ENCODE measurements around the gene EDDM3A.
"Not testable (repeated sequence)": the region's sequence is repeated elsewhere in the genome, so short reads cannot be mapped to it uniquely, and the experiment has no call there.

The EDDM3A gene

DNA sequence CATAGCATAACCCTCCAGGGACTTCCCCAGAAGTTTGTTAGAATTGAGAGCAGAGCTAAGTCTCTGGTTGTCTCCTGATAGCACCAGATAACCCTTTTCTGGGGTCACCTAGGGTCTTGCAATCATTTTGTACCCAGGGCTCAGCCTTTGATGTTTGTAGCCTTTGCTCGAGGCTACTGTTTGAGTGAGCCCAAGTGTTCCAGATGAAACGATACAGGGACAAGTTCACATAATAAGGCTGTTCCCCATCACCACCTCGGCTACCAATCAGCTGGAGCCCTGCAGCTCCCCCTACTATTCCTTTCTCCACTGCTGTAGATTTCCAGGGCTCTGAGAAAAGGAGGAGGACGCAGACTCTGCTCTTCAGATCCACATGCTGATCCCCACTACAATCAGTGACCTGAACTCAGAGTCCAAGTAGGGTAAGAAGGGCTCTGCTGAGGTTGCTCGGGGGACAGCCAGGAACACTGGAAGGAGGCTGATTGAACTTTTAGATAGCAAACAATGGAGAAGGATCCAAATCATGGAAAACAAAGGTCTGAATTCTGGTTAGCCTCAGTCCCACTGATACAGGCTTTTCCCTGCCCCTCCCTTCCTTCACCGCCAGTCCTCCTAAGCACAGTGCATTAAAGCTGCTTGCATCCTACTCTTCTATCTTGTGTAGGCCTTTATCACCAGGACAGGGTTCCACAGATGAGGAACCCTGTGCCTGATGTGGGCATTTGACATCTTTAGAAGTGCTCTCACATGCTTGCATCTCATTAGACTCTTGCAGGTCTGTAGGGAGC is at the start of gene EDDM3A:
EDDM3A (plus strand) TSS at position 317 of the 788 bp plus-strand sequence. CDS start 1,694 bp downstream, outside the sequence.
- no peak for DNase-seq

GRCh38 chr14:20696764-20697163 is 48.9 kb upstream of the EDDM3A start:
- no peak for DNase-seq

DNA sequence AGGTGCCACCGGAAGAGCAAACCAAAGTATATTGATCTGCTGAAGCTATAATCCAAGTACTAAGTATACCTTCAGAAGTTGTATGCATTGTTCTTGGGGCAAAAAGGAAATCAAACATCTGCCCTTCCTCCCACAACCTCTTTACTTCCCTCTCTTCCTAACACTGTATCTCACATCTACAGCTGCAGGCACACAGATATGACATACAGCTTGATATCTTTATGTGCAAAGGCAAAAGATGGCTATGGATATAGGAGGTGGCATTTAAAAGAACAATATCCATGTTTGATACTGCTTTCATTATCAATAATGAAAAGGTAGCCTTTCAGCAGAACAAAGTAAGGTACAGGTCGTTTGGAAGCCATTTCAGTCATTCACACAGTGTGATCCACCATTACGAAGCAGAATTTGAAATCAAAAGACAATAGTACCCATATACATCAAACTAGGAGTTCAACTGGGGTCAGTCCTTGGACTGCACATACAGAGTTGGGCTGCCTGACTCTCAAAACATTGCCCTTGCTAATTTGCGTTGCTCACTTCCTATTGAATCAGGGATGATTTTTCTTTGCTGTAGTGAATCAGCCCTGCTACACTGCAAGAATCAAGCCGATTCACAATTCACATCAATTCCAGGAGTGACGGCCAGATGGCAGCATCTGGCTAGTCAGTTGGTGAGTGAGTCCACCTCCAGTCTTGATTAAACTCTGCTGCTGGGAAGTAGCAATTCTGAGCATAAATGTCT is 48.2 kb upstream of the EDDM3A start:
- no peak for DNase-seq

- DNase-seq = no peak
Measured at GRCh38 chr14:20698018-20698329, 47.7 kb upstream of the EDDM3A start.

GRCh38 chr14:20698934-20699333 is 46.8 kb upstream of the EDDM3A start:
- DNase-seq = no peak

DNA sequence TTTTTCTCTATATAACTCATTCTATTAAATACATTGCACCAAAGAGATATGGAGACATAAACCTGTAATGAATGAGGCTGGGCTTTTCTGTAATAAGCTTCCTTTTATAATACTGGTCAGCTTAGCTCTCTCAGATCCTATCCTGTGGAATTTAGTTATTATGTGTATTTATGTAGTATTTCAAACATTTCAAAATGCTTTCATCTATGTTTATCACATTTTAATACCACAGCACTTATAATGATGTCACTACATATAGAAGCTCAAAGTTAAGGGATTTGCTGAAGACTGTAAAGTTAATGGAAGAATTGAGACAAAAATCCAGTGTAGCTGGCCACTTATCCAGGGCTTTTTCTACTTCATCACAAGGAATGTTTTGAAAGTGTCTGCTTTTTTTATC is 45.8 kb upstream of the EDDM3A start:
- no peak for DNase-seq

- DNase-seq = not testable (repeated sequence)
Measured at GRCh38 chr14:20700965-20701364, 44.7 kb upstream of the EDDM3A start.

- no peak for DNase-seq
Measured at GRCh38 chr14:20706657-20707355, 38.9 kb upstream of the EDDM3A start.

GRCh38 chr14:20707622-20708021 is 38.1 kb upstream of the EDDM3A start:
- DNase-seq = no peak

GRCh38 chr14:20711261-20711660 is 34.4 kb upstream of the EDDM3A start:
- no peak for DNase-seq

GRCh38 chr14:20711685-20712084 is 34.0 kb upstream of the EDDM3A start:
- DNase-seq = no peak

GRCh38 chr14:20712904-20713303 is 32.8 kb upstream of the EDDM3A start:
- DNase-seq = no peak

DNA sequence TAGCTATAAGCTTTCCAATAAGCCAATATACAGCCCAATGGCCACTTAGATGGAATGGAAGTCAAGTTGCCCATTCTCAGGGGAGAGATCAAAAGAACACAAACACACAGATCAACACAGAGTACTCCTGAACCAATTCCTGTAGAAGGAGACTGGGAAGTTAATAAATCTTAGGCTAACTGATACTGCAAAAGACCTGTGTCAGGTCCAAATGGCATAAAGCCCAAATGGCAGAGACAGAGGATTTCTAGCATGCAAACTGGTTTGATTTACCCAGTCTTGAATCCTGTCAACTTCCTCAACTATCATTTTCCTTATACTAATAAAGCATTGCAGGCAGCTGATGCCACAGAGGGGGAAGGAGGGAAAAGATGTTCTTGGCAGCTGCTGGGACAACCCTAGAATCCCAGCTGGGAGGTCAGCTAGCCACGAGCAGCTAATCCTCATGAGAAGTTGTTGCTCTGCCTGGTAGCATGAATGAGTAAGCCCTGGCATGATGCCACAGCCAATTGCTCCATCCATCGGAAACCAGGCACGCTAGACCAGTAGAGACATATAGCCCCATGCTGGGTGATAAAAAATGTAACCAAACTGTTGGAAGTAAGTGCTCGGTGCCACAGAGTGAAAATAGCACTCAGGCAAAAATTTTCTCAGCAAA is 31.0 kb upstream of the EDDM3A start:
- no peak for DNase-seq

- DNase-seq = no peak
Measured at GRCh38 chr14:20719777-20720176, 25.9 kb upstream of the EDDM3A start.

- DNase-seq = no peak
Measured at GRCh38 chr14:20720741-20721140, 24.9 kb upstream of the EDDM3A start.

DNA sequence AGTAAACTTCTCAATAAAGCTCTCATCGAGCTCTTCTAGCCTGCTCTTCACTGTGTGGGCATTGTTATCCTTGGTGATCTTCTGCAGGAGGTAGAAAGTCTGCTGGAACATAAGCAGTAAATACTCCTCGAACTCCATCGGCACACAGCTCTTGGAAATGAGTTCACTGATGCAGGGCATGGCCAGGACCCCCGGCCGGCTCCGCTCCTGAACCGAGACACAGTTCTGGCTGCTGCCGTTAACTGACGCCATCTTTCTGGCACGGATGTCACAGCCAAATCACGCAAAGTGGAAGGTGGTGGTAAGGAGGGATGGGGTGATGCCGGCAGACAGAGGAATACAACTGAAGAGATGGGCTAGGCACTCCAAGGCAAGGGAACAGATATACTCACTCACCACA is 23.7 kb upstream of the EDDM3A start:
- no peak for DNase-seq

GRCh38 chr14:20723488-20723887 is 22.2 kb upstream of the EDDM3A start:
- no peak for DNase-seq

DNA sequence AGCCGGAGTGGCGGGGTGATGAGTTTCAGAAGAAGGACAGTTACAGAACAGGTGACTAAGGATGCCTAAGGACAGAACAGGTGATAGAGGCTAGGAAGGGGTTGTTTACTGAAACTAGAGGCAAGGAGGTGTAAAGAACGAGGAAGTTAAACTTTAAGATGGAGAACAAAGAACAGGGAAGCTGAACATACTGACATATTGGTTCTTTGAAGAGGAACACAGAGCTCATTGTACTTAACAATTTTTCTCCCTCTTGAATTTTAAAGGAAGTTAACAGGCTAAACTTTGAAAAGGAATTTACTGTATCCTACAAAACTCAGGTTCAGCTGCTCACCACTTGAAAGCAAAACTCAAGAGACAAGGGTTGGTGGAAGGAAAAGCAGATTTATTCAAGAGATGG is 19.6 kb upstream of the EDDM3A start:
- not testable (repeated sequence) for DNase-seq

GRCh38 chr14:20726531-20726930 is 19.2 kb upstream of the EDDM3A start:
- DNase-seq = no peak

- no peak for DNase-seq
Measured at GRCh38 chr14:20730891-20731290, 14.8 kb upstream of the EDDM3A start.

GRCh38 chr14:20732477-20732876 is 13.2 kb upstream of the EDDM3A start:
- DNase-seq = no peak

DNA sequence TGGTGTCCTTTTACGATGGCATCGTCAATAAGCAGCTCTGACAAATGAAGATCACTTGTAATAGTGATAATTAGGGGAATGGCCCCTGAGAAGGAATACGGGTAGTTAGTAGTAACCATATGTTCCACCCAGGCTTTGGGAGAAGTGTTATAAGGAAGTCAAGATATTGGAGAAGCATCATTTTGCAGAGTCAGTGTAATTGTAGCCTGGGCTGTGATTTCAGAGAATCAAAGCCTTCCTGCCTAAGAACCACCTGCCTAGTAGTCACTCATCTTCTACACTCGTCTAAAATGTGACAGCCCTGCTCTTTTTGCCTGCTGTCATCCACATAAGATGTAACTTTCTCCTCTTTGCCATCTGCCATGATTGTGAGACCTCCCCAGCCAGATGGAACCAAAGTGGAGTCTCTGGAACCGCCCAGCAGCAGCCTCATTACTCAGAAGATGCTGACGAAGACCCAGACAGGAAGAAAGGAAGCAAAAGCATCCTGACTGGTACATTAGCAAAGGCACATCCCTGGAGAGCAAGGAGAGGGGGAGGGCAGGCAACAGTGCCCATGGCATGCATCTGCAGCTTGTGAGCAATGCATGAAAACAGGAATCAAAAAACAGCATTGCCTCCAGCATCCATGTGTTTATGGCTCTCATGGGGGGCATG is 12.6 kb upstream of the EDDM3A start:
- DNase-seq = no peak

Measured in NCI-H1092 (cell line).